KOPT-K1 (cell line): ENCODE results near the gene TNS4.

ENCODE experiments used
- H3K27ac ChIP-seq: fragments of 200-600 bp; sonication (generic); 2 replicates; pipeline ENCODE4 v1.5.1; 2016; ENCODE audit warnings: antibody characterized with exemption, mild to moderate bottlenecking, low read depth, low read length; ENCODE audit not compliant: poor library complexity, severe bottlenecking
- H3K36me3 ChIP-seq: fragments of 200-600 bp; sonication (generic); 2 replicates; pipeline ENCODE4 v1.5.1; 2017; ENCODE audit warnings: antibody characterized with exemption, mild to moderate bottlenecking, low read length, moderate library complexity; ENCODE audit not compliant: insufficient read depth
- H3K9me3 ChIP-seq: fragments of 200-600 bp; sonication (generic); 2 replicates; pipeline ENCODE4 v1.5.1; 2017; ENCODE audit warnings: antibody characterized with exemption, low read length, mild to moderate bottlenecking; ENCODE audit not compliant: insufficient read depth, poor library complexity, severe bottlenecking

The TNS4 gene

DNA sequence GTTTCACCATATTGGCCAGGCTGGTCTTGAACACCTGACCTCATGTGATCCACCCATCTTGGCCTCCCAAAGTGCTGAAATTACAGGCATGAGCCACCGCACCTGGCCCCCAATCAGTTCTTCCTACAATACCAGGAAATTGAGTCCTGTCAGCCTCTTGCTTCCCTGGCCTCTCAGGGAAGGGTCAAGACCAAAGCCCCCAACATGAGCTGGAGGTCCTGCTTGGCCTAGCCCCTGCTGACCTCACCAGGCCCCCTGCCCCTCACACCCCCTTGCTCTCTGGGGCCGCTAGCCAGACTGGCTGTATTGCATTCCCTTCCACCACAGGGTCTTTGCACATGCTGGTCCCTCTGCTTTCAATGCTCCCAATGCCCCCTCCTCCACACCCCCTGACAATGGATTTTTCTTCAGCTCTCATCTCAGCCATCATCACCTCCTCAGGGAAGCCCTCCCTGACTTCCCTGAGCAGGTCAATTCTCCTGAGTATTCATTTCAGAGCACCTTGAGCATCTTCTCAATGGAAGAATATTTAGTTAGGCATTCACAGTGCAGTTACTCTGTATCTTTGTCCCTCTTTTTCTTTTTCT lies 34.0 kb downstream of the TNS4 start:
- Histone ChIP-seq H3K36me3 (no peaks in the 10 kb centered on the region), H3K27ac (no peak overlapping the region), H3K9me3 (peaks cover 4% of the 10 kb centered on the region)

GRCh38 chr17:40466298-40466971 lies 35.0 kb downstream of the TNS4 start:
- no peaks in the 10 kb centered on the region for H3K36me3 ChIP-seq
- no peak overlapping the region for H3K27ac ChIP-seq
- no peaks in the 10 kb centered on the region for H3K9me3 ChIP-seq

GRCh38 chr17:40464392-40464855 lies 37.0 kb downstream of the TNS4 start:
- Histone ChIP-seq H3K27ac (no peak overlapping the region), H3K9me3 (no peaks in the 10 kb centered on the region), H3K36me3 (no peaks in the 10 kb centered on the region)

- H3K9me3 ChIP-seq = no peaks in the 10 kb centered on the region
- no peaks in the 10 kb centered on the region for H3K36me3 ChIP-seq
- no peak overlapping the region for H3K27ac ChIP-seq
These were observed 38.3 kb downstream of the TNS4 start for GRCh38 chr17:40463122-40463550.

DNA sequence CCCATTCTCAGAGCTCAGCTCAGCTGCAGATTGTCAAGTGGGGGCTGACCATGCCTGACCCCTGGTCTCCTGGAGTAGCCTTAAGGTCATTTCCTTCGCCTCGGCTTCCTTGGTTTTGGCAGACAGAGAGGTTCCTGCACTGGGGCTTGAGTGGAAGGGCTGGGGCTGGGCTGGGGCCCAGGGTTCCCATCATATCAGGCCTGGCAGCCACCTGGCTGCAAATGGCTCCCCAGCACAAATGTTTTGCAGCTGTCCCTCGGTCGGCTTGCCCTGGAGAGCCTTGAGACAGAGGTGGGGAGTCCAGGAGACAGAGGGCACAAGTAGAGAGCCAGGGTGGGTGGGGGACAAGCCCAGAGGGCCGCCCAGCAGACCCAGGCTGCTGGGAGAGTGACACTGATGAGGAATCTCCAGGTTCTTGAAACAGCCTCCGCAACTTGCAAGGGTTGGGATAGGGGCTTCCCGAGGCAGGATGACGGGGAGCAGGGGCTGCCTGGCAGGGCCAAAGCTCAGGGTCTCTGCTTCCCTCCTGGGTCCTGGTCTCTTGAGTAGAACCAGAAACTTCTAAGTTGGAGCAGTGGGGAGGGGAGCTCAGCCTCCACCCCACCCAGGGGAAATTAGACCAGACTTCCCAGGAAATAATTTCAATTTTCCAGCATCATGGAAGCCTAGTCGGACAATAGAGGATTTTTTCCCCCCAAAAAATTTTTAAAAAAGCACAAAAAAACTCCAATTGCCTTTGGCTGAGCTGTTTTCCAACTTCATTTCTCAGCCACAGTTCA lies 38.9 kb downstream of the TNS4 start:
- no peaks in the 10 kb centered on the region for H3K36me3 ChIP-seq
- H3K9me3 ChIP-seq = no peaks in the 10 kb centered on the region
- H3K27ac ChIP-seq = no peak overlapping the region

GRCh38 chr17:40461732-40462342 lies 39.6 kb downstream of the TNS4 start:
- Histone ChIP-seq H3K9me3 (no peaks in the 10 kb centered on the region), H3K36me3 (no peaks in the 10 kb centered on the region), H3K27ac (no peak overlapping the region)

GRCh38 chr17:40460968-40461731 lies 40.3 kb downstream of the TNS4 start:
- no peak overlapping the region for H3K27ac ChIP-seq
- no peaks in the 10 kb centered on the region for H3K36me3 ChIP-seq
- no peaks in the 10 kb centered on the region for H3K9me3 ChIP-seq

GRCh38 chr17:40460604-40460967 lies 40.8 kb downstream of the TNS4 start:
- H3K27ac ChIP-seq = no peak overlapping the region
- H3K9me3 ChIP-seq = no peaks in the 10 kb centered on the region

DNA sequence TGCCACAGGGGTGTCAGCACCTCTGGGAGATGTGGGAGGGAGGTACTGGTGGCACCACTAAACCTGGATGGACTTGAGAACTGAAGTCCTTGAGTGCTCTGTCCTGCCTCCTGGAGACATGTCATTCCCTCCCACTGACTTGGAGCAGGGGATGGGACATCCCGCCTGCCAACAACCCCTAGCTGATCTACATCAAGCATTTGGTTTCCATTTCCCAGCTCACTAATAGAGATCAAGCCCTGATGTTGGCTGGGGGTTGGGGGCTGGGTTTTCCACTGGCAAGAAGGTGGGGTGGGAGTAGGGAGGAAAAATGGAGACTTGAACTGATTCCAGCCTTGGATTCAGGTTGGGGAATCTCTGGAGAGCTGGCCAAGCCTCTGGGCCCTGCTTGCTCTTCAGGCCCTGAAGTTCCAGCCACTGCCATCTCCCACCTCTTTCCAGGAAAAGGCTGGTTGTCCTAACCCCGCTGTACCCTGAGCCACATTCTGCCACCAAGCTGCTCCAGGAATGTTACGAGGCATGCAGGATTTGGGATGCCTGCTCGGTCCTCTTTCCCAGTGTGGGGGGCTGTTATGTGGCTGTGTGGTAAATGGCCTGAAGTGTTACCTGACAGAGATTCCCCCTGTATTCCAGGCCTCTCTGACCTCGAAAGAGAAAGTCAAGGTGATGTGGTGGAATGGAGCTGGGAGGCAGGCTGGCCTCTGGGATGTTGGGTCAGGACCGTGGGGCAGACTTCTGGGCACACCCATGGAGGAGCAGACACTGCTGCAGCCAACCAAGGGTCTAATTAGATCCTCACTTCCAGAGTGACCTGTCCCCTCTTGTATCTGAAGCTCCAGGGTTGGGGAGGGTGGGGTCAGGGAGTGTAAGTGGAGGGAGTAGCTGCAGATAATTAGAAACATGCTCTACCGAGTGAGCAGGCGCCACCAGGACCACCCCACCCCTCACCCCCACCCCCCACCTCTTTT lies 41.5 kb downstream of the TNS4 start:
- Histone ChIP-seq H3K36me3 (no peaks in the 10 kb centered on the region), H3K9me3 (no peaks in the 10 kb centered on the region), H3K27ac (no peak overlapping the region)

More at GRCh38 chr17:40460604-40460967, 40.8 kb downstream of the TNS4 start:
- no peaks in the 10 kb centered on the region for H3K36me3 ChIP-seq

GRCh38 chr17:40458851-40459482 lies 42.5 kb downstream of the TNS4 start:
- Histone ChIP-seq H3K36me3 (no peaks in the 10 kb centered on the region), H3K27ac (no peak overlapping the region), H3K9me3 (no peaks in the 10 kb centered on the region)

- Histone ChIP-seq H3K36me3 (no peaks in the 10 kb centered on the region), H3K27ac (no peak overlapping the region), H3K9me3 (no peaks in the 10 kb centered on the region)
These were observed 43.2 kb downstream of the TNS4 start for GRCh38 chr17:40457964-40458791.

- H3K36me3 ChIP-seq = no peaks in the 10 kb centered on the region
- no peak overlapping the region for H3K27ac ChIP-seq
- H3K9me3 ChIP-seq = no peaks in the 10 kb centered on the region
These were observed 44.1 kb downstream of the TNS4 start for GRCh38 chr17:40457369-40457768.
